ENCODE measurements around the gene EIF4E3. TPM values are rescaled to one million over a fixed set of nuclear protein-coding genes. Genes with fewer than 3 reads are reported as not detected.

The EIF4E3 gene
- total and polyA plus RNA-seq, 7 donors = 14.8 to 35.3 (median 30.1) TPM

- intact Hi-C loops (cut with DNase I) = loop anchor here (10.0 kb wide), 1 partner anchor 1356 kb away; no protein-coding TSS in a partner anchor
- peaks cover 2 to 18% (median 15%) of the 10 kb centered on the region in 4 donors for H3K4me1 ChIP-seq
- no peak overlapping the region for H3K27ac ChIP-seq
- WGBS, 2 donors = 77 to 78% methylated on average over 4 of the region's 4 CpGs
- DNase-seq = no peak
- H3K36me3 ChIP-seq = no peaks in the 10 kb centered on the region
- no peaks in the 10 kb centered on the region for H3K9me3 ChIP-seq
- no peak overlapping the region for H3K4me3 ChIP-seq
- H3K27me3 ChIP-seq = no peaks in the 10 kb centered on the region
- no peak for TF ChIP-seq CTCF (IDR thresholded peaks at IDR 0.05)
- TF ChIP-seq POLR2A (IDR thresholded peaks at IDR 0.05) = no peak
- no peak for TF ChIP-seq EP300 (IDR thresholded peaks at IDR 0.05)
These were observed 3.6 kb upstream of the EIF4E3 start for GRCh38 chr3:71728632-71729342.

- Histone ChIP-seq H3K27ac (peak overlapping the region in 3 of 4 donors; percentile 75 to 83 (median 78)), H3K4me1 (peaks cover 2 to 30% (median 19%) of the 10 kb centered on the region in 4 donors), H3K9me3 (no peaks in the 10 kb centered on the region), H3K27me3 (no peaks in the 10 kb centered on the region), H3K4me3 (peak overlapping the region in 1 of 4 donors; percentile 94), H3K36me3 (no peaks in the 10 kb centered on the region)
- intact Hi-C loops (cut with DNase I) = loop anchor here (10.0 kb wide), 1 partner anchor 1359 kb away; no protein-coding TSS in a partner anchor
- DNase-seq = no peak
- 71 to 89% methylated on average over 8 of the region's 8 CpGs for WGBS, 2 donors
- TF ChIP-seq POLR2AphosphoS5 (IDR thresholded peaks at IDR 0.05) = no peak
- no peak for TF ChIP-seq CTCF (IDR thresholded peaks at IDR 0.05)
- TF ChIP-seq POLR2A (IDR thresholded peaks at IDR 0.05) = no peak
- no peak for TF ChIP-seq EP300 (IDR thresholded peaks at IDR 0.05)
These were observed 944 bp upstream of the EIF4E3 start for GRCh38 chr3:71726146-71726545.

- H3K4me3 ChIP-seq = peak overlapping the region; percentile 65 to 94 (median 72)
- TF ChIP-seq POLR2A (IDR thresholded peaks at IDR 0.05) (no peak), POLR2AphosphoS5 (IDR thresholded peaks at IDR 0.05) (peak in 2 of 4 donors; percentile 7 to 31)
- peaks cover 2 to 30% (median 18%) of the 10 kb centered on the region in 4 donors for H3K4me1 ChIP-seq
- peak overlapping the region; percentile 66 to 81 (median 80) for H3K27ac ChIP-seq
- H3K27me3 ChIP-seq = no peaks in the 10 kb centered on the region
- DNase-seq = peak; percentile 73
- WGBS, 2 donors = 0% methylated on average over 73 of the region's 73 CpGs
- intact Hi-C loops (cut with DNase I) = loop anchor here (10.0 kb wide), 1 partner anchor 1360 kb away; no protein-coding TSS in a partner anchor
- H3K9me3 ChIP-seq = no peaks in the 10 kb centered on the region
- no peaks in the 10 kb centered on the region for H3K36me3 ChIP-seq
These were observed 475 bp downstream of the EIF4E3 start for GRCh38 chr3:71724584-71725270.

- Histone ChIP-seq H3K9me3 (no peaks in the 10 kb centered on the region), H3K36me3 (no peaks in the 10 kb centered on the region), H3K27ac (peak overlapping the region; percentile 66 to 81 (median 80)), H3K4me1 (peaks cover 2 to 30% (median 17%) of the 10 kb centered on the region in 4 donors), H3K4me3 (peak overlapping the region; percentile 65 to 94 (median 72)), H3K27me3 (no peaks in the 10 kb centered on the region)
- intact Hi-C loops (cut with DNase I) = loop anchor here (10.0 kb wide), 1 partner anchor 1361 kb away; no protein-coding TSS in a partner anchor
- no peak for TF ChIP-seq POLR2AphosphoS5 (IDR thresholded peaks at IDR 0.05)
- no peak for DNase-seq
These were observed 1.1 kb downstream of the EIF4E3 start for GRCh38 chr3:71724171-71724453.

DNA sequence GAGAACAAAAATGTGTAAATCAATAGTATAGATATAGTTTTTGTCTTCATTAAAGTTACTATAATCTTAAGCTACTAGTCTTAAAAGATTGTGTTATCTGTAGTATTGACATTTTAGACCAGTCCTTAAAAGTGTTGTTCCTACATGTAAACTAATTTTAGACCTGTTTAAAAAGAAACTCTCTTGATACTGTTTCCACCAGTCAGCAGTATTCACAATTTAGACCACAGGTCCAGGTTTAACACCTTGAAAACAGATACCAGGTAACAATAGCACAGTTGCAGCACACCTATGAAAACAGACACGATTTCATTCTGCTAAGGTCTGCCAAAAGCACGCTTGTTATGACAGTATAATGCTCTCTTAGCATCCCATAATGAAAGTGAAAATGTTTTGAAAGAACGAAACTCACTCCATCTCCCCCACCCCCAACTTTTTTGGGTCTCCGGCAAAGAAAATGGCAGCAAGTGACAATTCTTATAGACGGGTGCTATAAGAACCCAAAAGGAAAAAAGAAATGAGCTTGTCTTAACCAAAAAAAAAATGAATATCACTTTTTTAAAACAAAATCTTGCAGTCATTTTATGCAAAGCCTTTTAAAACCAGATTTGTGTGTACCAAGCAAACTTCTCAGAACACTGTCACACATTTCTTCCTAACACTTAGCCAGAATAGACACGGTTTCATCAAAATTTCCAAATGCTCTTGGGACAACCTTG lies 1.6 kb downstream of the EIF4E3 start:
- Histone ChIP-seq H3K4me3 (peak overlapping the region in 3 of 4 donors; percentile 65 to 94 (median 79)), H3K36me3 (no peaks in the 10 kb centered on the region), H3K9me3 (no peaks in the 10 kb centered on the region), H3K27ac (no peak overlapping the region), H3K4me1 (peaks cover 2 to 30% (median 17%) of the 10 kb centered on the region in 4 donors), H3K27me3 (no peaks in the 10 kb centered on the region)
- no peak for TF ChIP-seq CTCF (IDR thresholded peaks at IDR 0.05)
- no peak for TF ChIP-seq POLR2A (IDR thresholded peaks at IDR 0.05)
- no peak for TF ChIP-seq POLR2AphosphoS5 (IDR thresholded peaks at IDR 0.05)
- 13 to 15% methylated on average over 6 of the region's 6 CpGs for WGBS, 2 donors
- DNase-seq = no peak
- intact Hi-C loops (cut with DNase I) = loop anchor here (10.0 kb wide), 1 partner anchor 1361 kb away; no protein-coding TSS in a partner anchor
